K562 (cell line): Measurements from ENCODE around the gene BMI1. TPM values are rescaled to one million over a fixed set of nuclear protein-coding genes. Genes with fewer than 3 reads are reported as not detected.

Experiments
- DPF2 ChIP-seq: fragments of 450-650 bp; IDR thresholded peaks from 2 replicates; pipeline ENCODE4 v1.6.1; 2016
- ESRRA ChIP-seq: fragments of 450-650 bp; IDR thresholded peaks from 2 replicates; pipeline ENCODE4 v1.6.1; 2014; ENCODE audit warnings: low read depth, mild to moderate bottlenecking, moderate library complexity, borderline replicate concordance
- GATAD2B ChIP-seq: fragments of 450-650 bp; IDR thresholded peaks from 2 replicates; pipeline ENCODE4 v1.6.1; 2017; ENCODE audit warnings: mild to moderate bottlenecking, borderline replicate concordance
- KAT8 ChIP-seq: fragments of 450-650 bp; IDR thresholded peaks from 2 replicates; pipeline ENCODE4 v1.6.1; 2016; ENCODE audit warnings: low read depth, mild to moderate bottlenecking
- MCM3 ChIP-seq: fragments of 450-650 bp; IDR thresholded peaks from 2 replicates; pipeline ENCODE4 v1.6.1; 2016
- SMAD4 ChIP-seq: fragments of 250-450 bp; sonication (Bioruptor Pico); conservative IDR thresholded peaks from 2 replicates; pipeline ENCODE4 v1.8.0; 2021; ENCODE audit warnings: inconsistent platforms, mild to moderate bottlenecking, moderate library complexity
- SMARCC2 ChIP-seq: fragments of 450-650 bp; IDR thresholded peaks from 2 replicates; pipeline ENCODE4 v1.6.1; 2017; ENCODE audit warnings: antibody characterized with exemption, moderate library complexity, mild to moderate bottlenecking, low read depth
- SPI1 ChIP-seq: IDR thresholded peaks from 2 replicates; pipeline ENCODE4 v1.6.1; 2011; ENCODE audit warnings: low read depth, low read length, control low read depth, borderline replicate concordance
- TSC22D4 ChIP-seq: fragments of 450-650 bp; IDR thresholded peaks from 2 replicates; pipeline ENCODE4 v1.6.1; 2016; ENCODE audit warnings: missing genetic modification characterization, missing biosample characterization, control low read depth
- ZNF124 ChIP-seq: sonication (generic); formaldehyde crosslinking; IDR thresholded peaks from 2 replicates; pipeline ENCODE4 v1.8.1; 2022; ENCODE audit warnings: missing genetic modification reagents
- ZNF347 ChIP-seq: fragments of 450-650 bp; formaldehyde crosslinking; IDR thresholded peaks from 2 replicates; pipeline ENCODE4 v1.4.0; 2020; ENCODE audit warnings: low read depth, mild to moderate bottlenecking, moderate library complexity
- ZNF384 ChIP-seq: IDR thresholded peaks from 2 replicates; pipeline ENCODE4 v1.6.1; 2012; ENCODE audit warnings: low read depth, low read length, improper control_type of control experiment
- ZNF436 ChIP-seq: fragments of 250-450, 450-650 bp; sonication (Bioruptor Pico); formaldehyde crosslinking; IDR thresholded peaks from 2 replicates; pipeline ENCODE4 v1.7.0; 2020; ENCODE audit warnings: mild to moderate bottlenecking
- ZNF445 ChIP-seq: fragments of 250-450 bp; sonication (Bioruptor Pico); IDR thresholded peaks from 2 replicates; pipeline ENCODE4 v1.4.0; 2020; ENCODE audit warnings: low read depth, mild to moderate bottlenecking, moderate library complexity
- polyA plus RNA-seq, 8 experiments: library from polyadenylated mRNA; depleted of rRNA in 4 of 8; stranded (reverse) in 5 of 8; unstranded in 3 of 8; fragments of >200 nt; fragmentation: Nextera tagmentation in 2 of 8; fragmentation: Illumina TruSeq in 1 of 8; extraction: Ambion mirVana in 2 of 8; extraction: Trizol in 1 of 8; gene quantifications; 2 replicates each; pipeline versions ENCODE4 v1.2.1 to v1.2.3, GENCODE V29; 2011 to 2014; ENCODE audit warnings: inconsistent platforms in 1 of 8, missing spikeins in 1 of 8
- total RNA-seq, 7 experiments: library from RNA; depleted of rRNA in 6 of 7; stranded (reverse); fragments of >200 nt in 6 of 7; fragmentation: Illumina TruSeq in 2 of 7; extraction: Trizol in 2 of 7; gene quantifications; 2 replicates each; pipeline versions ENCODE4 v1.2.1 to v1.2.3, GENCODE V29; 2011 to 2021; ENCODE audit warnings: low replicate concordance in 1 of 7
- TF ChIP-seq, protein P1 (sequence below): fragments of 450-650 bp; IDR thresholded peaks from 2 replicates; pipeline ENCODE4 v1.6.1; 2016; ENCODE audit warnings: borderline replicate concordance
- TF ChIP-seq, protein P2 (sequence below): fragments of 250-450 bp; sonication (Bioruptor Pico); IDR thresholded peaks from 2 replicates; pipeline ENCODE4 v1.5.0; 2022; ENCODE audit warnings: mild to moderate bottlenecking
- TF ChIP-seq, protein P3 (sequence below): fragments of 250-450 bp; sonication (Bioruptor Pico); IDR thresholded peaks from 2 replicates; pipeline ENCODE4 v1.5.0; 2020; ENCODE audit warnings: mild to moderate bottlenecking, borderline replicate concordance
- TF ChIP-seq, protein P4 (sequence below): sonication (generic); formaldehyde crosslinking; IDR thresholded peaks from 2 replicates; pipeline ENCODE4 v1.8.0; 2022; ENCODE audit warnings: mild to moderate bottlenecking, low read depth, missing genetic modification reagents
- TF ChIP-seq, protein P5 (sequence below), 2 experiments: fragments of 200-800 bp in 1 of 2; sonication (Bioruptor generic) in 1 of 2; sonication (generic) in 1 of 2; formaldehyde crosslinking in 1 of 2; IDR thresholded peaks in 1 of 2; conservative IDR thresholded peaks in 1 of 2; 2 replicates each; pipeline versions ENCODE4 v1.5.0 to v1.6.1; 2016 to 2020; ENCODE audit warnings: missing compliant biosample characterization in 1 of 2, missing genetic modification characterization in 1 of 2, missing genetic modification reagents in 1 of 2

Gene BMI1
- total and polyA plus RNA-seq, 9 of the 15 experiments (the other 6 are each of a cell fraction or from before 2014, with no cell fraction given): 21.4 to 103 (median 70.8) TPM

DNA sequence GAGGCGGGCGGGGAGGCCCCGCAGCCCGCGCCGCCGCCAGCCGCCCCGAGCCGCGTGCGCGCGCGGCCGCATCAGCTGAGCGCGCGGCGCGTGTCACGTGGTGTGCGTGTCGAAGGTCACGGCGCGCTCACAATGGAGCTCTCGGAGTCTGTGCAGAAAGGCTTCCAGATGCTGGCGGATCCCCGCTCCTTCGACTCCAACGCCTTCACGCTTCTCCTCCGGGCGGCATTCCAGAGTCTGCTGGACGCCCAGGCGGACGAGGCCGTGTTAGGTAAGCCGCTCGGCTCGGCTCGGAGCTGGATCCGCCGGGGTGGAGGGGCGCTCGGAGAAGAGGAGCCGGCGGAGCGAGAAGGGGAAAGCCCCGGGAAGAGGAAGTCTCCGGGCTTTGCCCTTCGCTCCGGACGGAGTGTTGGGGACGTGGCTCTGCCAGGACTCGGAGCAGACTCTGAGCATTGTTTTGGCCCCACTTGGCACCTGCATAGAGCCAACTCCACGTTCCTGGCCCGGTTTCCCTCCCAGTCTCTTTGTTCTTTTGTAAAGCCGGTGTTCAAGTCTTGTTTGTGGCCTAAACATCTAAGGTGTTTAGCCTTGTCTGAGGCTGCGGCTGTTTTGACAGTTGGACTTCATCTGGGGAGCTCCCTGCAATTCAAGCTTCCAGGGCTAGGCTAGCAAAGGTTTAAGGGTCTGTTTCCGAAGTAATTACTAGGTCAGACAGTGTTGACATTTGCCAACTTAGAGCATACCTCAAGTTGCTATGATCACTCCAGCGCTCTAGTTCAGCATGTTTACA, 4.4 kb upstream of the BMI1 start, which contains the start of gene COMMD3 (continued):
- TF ChIP-seq KAT8 (no peak), ZNF436 (CRISPR knock-in tag) (no peak), SPI1 (peak; percentile 81), ZNF445 (no peak), SMARCC2 (no peak), TSC22D4 (tag) (no peak), DPF2 (no peak), ZNF124 (no peak), GATAD2B (0 out of 2 replicates have a peak, but pooled peaks have one; percentile 62), ESRRA (peak; percentile 45), SMAD4 (CRISPR knock-in tag) (peak; percentile 36), ZNF384 (no peak), MCM3 (no peak), ZNF347 (CRISPR knock-in tag) (no peak)
- TF ChIP-seq, protein P1, sequence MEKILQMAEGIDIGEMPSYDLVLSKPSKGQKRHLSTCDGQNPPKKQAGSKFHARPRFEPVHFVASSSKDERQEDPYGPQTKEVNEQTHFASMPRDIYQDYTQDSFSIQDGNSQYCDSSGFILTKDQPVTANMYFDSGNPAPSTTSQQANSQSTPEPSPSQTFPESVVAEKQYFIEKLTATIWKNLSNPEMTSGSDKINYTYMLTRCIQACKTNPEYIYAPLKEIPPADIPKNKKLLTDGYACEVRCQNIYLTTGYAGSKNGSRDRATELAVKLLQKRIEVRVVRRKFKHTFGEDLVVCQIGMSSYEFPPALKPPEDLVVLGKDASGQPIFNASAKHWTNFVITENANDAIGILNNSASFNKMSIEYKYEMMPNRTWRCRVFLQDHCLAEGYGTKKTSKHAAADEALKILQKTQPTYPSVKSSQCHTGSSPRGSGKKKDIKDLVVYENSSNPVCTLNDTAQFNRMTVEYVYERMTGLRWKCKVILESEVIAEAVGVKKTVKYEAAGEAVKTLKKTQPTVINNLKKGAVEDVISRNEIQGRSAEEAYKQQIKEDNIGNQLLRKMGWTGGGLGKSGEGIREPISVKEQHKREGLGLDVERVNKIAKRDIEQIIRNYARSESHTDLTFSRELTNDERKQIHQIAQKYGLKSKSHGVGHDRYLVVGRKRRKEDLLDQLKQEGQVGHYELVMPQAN: no peak; the same call in 1 of the 2 replicates
- TF ChIP-seq, protein P2, sequence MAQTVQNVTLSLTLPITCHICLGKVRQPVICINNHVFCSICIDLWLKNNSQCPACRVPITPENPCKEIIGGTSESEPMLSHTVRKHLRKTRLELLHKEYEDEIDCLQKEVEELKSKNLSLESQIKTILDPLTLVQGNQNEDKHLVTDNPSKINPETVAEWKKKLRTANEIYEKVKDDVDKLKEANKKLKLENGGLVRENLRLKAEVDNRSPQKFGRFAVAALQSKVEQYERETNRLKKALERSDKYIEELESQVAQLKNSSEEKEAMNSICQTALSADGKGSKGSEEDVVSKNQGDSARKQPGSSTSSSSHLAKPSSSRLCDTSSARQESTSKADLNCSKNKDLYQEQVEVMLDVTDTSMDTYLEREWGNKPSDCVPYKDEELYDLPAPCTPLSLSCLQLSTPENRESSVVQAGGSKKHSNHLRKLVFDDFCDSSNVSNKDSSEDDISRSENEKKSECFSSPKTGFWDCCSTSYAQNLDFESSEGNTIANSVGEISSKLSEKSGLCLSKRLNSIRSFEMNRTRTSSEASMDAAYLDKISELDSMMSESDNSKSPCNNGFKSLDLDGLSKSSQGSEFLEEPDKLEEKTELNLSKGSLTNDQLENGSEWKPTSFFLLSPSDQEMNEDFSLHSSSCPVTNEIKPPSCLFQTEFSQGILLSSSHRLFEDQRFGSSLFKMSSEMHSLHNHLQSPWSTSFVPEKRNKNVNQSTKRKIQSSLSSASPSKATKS (CRISPR knock-in tag): no peak
- TF ChIP-seq, protein P3, sequence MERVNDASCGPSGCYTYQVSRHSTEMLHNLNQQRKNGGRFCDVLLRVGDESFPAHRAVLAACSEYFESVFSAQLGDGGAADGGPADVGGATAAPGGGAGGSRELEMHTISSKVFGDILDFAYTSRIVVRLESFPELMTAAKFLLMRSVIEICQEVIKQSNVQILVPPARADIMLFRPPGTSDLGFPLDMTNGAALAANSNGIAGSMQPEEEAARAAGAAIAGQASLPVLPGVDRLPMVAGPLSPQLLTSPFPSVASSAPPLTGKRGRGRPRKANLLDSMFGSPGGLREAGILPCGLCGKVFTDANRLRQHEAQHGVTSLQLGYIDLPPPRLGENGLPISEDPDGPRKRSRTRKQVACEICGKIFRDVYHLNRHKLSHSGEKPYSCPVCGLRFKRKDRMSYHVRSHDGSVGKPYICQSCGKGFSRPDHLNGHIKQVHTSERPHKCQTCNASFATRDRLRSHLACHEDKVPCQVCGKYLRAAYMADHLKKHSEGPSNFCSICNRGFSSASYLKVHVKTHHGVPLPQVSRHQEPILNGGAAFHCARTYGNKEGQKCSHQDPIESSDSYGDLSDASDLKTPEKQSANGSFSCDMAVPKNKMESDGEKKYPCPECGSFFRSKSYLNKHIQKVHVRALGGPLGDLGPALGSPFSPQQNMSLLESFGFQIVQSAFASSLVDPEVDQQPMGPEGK (CRISPR knock-in tag): no peak
- TF ChIP-seq, protein P4, sequence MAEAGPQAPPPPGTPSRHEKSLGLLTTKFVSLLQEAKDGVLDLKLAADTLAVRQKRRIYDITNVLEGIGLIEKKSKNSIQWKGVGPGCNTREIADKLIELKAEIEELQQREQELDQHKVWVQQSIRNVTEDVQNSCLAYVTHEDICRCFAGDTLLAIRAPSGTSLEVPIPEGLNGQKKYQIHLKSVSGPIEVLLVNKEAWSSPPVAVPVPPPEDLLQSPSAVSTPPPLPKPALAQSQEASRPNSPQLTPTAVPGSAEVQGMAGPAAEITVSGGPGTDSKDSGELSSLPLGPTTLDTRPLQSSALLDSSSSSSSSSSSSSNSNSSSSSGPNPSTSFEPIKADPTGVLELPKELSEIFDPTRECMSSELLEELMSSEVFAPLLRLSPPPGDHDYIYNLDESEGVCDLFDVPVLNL (CRISPR knock-in tag): no peak
- TF ChIP-seq, protein P5, sequence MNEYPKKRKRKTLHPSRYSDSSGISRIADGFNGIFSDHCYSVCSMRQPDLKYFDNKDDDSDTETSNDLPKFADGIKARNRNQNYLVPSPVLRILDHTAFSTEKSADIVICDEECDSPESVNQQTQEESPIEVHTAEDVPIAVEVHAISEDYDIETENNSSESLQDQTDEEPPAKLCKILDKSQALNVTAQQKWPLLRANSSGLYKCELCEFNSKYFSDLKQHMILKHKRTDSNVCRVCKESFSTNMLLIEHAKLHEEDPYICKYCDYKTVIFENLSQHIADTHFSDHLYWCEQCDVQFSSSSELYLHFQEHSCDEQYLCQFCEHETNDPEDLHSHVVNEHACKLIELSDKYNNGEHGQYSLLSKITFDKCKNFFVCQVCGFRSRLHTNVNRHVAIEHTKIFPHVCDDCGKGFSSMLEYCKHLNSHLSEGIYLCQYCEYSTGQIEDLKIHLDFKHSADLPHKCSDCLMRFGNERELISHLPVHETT (CRISPR knock-in tag; conservative IDR thresholded peaks at IDR 0.05 in 1 of 2, IDR thresholded peaks at IDR 0.05 in 1 of 2): peak in 1 of 2 experiments; percentile 85; a peak in 1 of 4 replicates
